Brain microvascular endothelial cell (primary cell): ENCODE data around the gene ITGA2.

ENCODE experiments used
- DNase-seq: peaks from one replicate; pipeline ENCODE4 v3.0.0-alpha.2; 2020
- H3K27ac ChIP-seq: fragments of 250-450 bp; sonication (Bioruptor Pico); 2 replicates; pipeline ENCODE4 v1.5.1; 2020; ENCODE audit warnings: mild to moderate bottlenecking, moderate library complexity
- H3K27me3 ChIP-seq: fragments of 250-450 bp; sonication (Bioruptor Pico); replicated peaks from 2 replicates; pipeline ENCODE4 v1.5.1; 2020; ENCODE audit warnings: mild to moderate bottlenecking
- H3K36me3 ChIP-seq: fragments of 250-450 bp; sonication (Bioruptor Pico); replicated peaks from 2 replicates; pipeline ENCODE4 v1.5.1; 2020; ENCODE audit warnings: mild to moderate bottlenecking
- H3K4me3 ChIP-seq: 2 replicates; pipeline ENCODE4 v1.5.1; 2011; ENCODE audit warnings: low read depth, mild to moderate bottlenecking, control low read depth, low read length, moderate library complexity
- CTCF ChIP-seq: IDR thresholded peaks from 2 replicates; pipeline ENCODE4 v1.5.1; 2011; ENCODE audit warnings: low read depth, mild to moderate bottlenecking, moderate library complexity, low read length, control low read depth, inconsistent platforms; ENCODE audit errors: missing control alignments
- in situ Hi-C: cut with HindIII; loops from 2 replicates; pipeline ENCODE4 v1.10.0; 2017; ENCODE audit warnings: low sequenced_read_pairs, low pct_ligation_motif_present

The ITGA2 gene

GRCh38 chr5:53084546-53085255, 95.5 kb downstream of the ITGA2 start:
- in situ Hi-C loops = no loop called here

GRCh38 chr5:53087171-53087570, 98.0 kb downstream of the ITGA2 start:
- in situ Hi-C loops = no loop called here
- Histone ChIP-seq H3K4me3 (no peak overlapping the region), H3K27ac (no peak overlapping the region), H3K27me3 (no peaks in the 10 kb centered on the region), H3K36me3 (peaks cover 62% of the 10 kb centered on the region)
- TF ChIP-seq CTCF = no peak
- no peak for DNase-seq

More at GRCh38 chr5:53084546-53085255, 95.5 kb downstream of the ITGA2 start:
- Histone ChIP-seq H3K36me3 (peaks cover 77% of the 10 kb centered on the region), H3K27me3 (no peaks in the 10 kb centered on the region), H3K27ac (no peak overlapping the region), H3K4me3 (no peak overlapping the region)
- DNase-seq = no peak
- TF ChIP-seq CTCF = no peak

GRCh38 chr5:53087621-53088121, 98.5 kb downstream of the ITGA2 start:
- Histone ChIP-seq H3K4me3 (no peak overlapping the region), H3K27ac (no peak overlapping the region), H3K27me3 (no peaks in the 10 kb centered on the region), H3K36me3 (peaks cover 57% of the 10 kb centered on the region)
- no peak for DNase-seq
- no peak for TF ChIP-seq CTCF
- in situ Hi-C loops = no loop called here

- Histone ChIP-seq H3K36me3 (peaks cover 43% of the 10 kb centered on the region), H3K27me3 (no peaks in the 10 kb centered on the region), H3K4me3 (no peak overlapping the region), H3K27ac (peak overlapping the region; percentile 41)
- peak; percentile 27 for DNase-seq
- TF ChIP-seq CTCF = no peak
- in situ Hi-C loops = no loop called here
Observed at GRCh38 chr5:53089481-53089991, 100.4 kb downstream of the ITGA2 start.

- DNase-seq = no peak
- H3K36me3 ChIP-seq = peaks cover 41% of the 10 kb centered on the region
- H3K27me3 ChIP-seq = no peaks in the 10 kb centered on the region
- in situ Hi-C loops = no loop called here
- no peak for TF ChIP-seq CTCF
- no peak overlapping the region for H3K4me3 ChIP-seq
- no peak overlapping the region for H3K27ac ChIP-seq
Observed at GRCh38 chr5:53090229-53090628, 101.1 kb downstream of the ITGA2 start.
